GM12891 (cell line): ENCODE data around the gene AP2A2.

Experiments used
- PAX5 ChIP-seq: IDR thresholded peaks from 2 replicates; pipeline ENCODE4 v1.6.1; 2011; ENCODE audit warnings: low read length, moderate library complexity, mild to moderate bottlenecking; ENCODE audit not compliant: insufficient read depth, severe bottlenecking
- POLR2A ChIP-seq: IDR thresholded peaks from 2 replicates; pipeline ENCODE4 v1.6.1; 2011; ENCODE audit warnings: low read depth, low read length, control low read depth

DNA sequence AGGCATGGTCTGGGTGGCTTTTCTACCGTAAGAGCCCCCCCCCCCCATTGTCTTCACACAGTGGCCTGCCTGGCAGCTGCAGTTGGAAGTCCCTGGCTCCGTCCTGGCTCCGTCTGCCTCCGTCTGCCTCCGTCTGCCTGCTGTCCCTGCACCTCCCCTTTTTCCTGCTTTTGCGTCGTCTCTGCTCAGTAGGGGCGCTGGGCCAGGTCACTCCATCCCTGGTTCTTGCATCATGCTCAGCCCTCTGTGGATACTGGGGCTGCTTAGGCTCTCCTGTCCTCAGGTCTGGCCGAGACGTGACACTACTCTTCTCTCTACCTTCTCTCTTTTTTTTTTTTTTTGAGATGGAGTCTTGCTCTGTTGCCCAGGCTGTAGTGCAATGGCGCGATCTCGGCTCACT, 27.8 kb downstream of the AP2A2 start:
- TF ChIP-seq POLR2A, result no peak
- TF ChIP-seq PAX5, result no peak
